Fibroblast of the aortic adventitia (primary cell): ENCODE results near the gene SPATA21. TPM values are rescaled to one million over a fixed set of nuclear protein-coding genes. Genes with fewer than 3 reads are reported as not detected.

Experiments used
- DNase-seq: peaks from one replicate; pipeline ENCODE4 v3.0.0-alpha.2; 2010; ENCODE audit warnings: low read depth
- H3K4me3 ChIP-seq: 2 replicates; pipeline ENCODE4 v1.5.1; 2011; ENCODE audit warnings: low read depth, mild to moderate bottlenecking, control low read depth, low read length, moderate library complexity
- total RNA-seq: library from RNA; depleted of rRNA; stranded (reverse); fragments of >200 nt; gene quantifications from 2 replicates; pipeline ENCODE4 v1.2.3, GENCODE V29; 2012; ENCODE audit warnings: low replicate concordance
- TF ChIP-seq, protein P1 (sequence below): IDR thresholded peaks from 2 replicates; pipeline ENCODE4 v1.5.1; 2011; ENCODE audit warnings: mild to moderate bottlenecking, low read length, control low read depth, inconsistent platforms; ENCODE audit not compliant: insufficient read depth

SPATA21 gene
- total RNA-seq, 1 donor = not detected

DNA sequence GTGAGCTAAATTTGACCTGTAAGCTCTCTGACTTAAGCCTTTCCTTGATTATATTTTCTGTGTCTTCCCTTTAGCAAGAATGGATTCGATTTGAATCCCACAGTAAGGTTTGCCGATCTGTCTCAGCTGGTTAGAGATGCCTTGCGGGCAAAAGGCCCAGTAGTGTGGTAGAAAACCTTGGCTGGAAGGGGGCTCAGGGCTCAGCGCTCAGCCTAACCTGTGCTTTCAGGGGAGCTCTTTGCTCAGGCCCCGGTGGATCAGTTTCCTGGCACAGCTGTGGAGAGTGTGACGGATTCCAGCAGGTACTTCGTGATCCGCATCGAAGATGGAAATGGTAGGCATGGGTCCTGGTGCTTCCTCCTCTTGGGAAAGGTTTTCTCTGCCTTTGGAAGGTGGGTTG is 10.4 kb upstream of the SPATA21 start:
- H3K4me3 ChIP-seq = no peak overlapping the region
- TF ChIP-seq, protein P1, sequence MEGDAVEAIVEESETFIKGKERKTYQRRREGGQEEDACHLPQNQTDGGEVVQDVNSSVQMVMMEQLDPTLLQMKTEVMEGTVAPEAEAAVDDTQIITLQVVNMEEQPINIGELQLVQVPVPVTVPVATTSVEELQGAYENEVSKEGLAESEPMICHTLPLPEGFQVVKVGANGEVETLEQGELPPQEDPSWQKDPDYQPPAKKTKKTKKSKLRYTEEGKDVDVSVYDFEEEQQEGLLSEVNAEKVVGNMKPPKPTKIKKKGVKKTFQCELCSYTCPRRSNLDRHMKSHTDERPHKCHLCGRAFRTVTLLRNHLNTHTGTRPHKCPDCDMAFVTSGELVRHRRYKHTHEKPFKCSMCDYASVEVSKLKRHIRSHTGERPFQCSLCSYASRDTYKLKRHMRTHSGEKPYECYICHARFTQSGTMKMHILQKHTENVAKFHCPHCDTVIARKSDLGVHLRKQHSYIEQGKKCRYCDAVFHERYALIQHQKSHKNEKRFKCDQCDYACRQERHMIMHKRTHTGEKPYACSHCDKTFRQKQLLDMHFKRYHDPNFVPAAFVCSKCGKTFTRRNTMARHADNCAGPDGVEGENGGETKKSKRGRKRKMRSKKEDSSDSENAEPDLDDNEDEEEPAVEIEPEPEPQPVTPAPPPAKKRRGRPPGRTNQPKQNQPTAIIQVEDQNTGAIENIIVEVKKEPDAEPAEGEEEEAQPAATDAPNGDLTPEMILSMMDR = no peak
- no peak for DNase-seq

DNA sequence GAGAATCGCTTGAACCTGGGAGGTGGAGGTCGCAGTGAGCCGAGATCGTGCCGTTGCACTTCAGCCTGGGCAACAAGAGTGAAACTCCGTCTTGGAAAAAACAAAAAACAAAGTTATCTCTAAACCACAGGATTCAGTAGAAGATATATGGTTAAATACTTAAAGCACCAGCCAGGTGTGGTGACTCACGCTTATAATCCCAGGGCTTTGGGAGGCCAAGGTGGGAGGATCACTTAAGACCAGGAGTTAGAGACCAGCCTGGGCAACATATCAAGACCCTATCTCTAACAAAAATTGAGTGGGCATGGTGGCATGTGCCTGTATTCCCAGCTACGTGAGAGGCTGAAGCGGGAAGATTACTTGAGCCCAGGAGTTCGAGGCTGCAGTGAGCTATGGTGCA is 8.9 kb upstream of the SPATA21 start:
- TF ChIP-seq, protein P1 = no peak
- H3K4me3 ChIP-seq = no peak overlapping the region

DNA sequence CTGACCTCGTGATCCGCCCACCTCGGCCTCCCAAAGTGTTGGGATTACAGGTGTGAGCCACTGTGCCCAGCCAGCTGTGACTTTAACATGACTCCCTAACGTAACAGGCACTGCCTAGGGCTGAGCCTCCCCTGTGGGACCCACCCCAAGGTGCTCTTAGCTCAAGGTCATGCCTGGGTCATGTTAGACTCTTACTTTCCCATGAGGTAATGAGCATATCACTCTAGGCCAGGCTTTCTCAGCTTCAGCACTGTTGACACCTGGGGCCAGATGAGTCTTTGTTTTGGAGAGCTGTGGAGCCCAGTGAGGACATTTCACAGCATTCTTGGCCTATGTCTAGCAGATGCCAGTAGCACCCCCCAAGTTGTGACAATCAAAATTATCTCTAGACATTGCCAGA is 7.8 kb upstream of the SPATA21 start:
- TF ChIP-seq, protein P1 = no peak

More for the DNA sequence above, 8.9 kb upstream of the SPATA21 start:
- DNase-seq = no peak

DNA sequence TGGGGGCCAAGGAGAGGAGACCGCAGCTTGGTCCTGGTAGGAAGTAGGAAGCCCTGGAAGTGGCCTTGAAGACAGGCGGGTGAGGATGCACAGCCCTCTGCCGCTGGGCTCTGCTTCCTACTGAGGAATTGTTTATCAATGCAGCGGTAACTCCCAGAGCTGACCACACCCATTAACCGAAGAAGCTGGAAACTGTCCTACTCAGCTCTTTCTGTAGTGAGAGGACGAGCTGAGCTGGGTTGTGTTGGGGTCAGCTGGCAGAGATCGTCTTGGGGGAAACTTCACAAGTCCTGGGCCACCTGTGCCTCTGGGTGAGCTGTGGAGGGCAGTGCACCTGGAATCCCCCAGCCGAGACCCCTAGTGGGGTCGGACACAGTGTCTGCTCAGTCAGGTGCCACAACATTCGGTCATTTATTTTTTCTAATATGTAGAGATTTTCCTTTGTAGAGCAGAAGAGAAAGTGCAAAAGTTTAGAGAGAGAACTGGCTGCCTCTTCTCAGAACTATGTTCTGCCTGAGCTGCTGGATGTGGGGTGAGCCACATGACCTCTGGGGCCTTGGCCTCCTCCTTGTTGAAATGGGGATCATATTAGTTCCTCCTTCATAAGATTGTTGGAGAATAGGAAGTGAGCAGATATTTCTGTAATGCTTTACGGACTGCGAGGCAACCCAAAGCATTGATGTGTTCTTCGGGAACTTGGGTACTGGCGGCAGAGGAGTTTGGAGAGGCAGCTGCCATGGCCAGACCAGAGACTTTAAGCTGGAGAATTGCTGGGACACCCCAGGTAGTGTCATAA is 6.9 kb upstream of the SPATA21 start:
- DNase-seq = no peak
- TF ChIP-seq, protein P1 = no peak
- H3K4me3 ChIP-seq = no peak overlapping the region

More for the DNA sequence above, 7.8 kb upstream of the SPATA21 start:
- no peak for DNase-seq
- H3K4me3 ChIP-seq = no peak overlapping the region

DNA sequence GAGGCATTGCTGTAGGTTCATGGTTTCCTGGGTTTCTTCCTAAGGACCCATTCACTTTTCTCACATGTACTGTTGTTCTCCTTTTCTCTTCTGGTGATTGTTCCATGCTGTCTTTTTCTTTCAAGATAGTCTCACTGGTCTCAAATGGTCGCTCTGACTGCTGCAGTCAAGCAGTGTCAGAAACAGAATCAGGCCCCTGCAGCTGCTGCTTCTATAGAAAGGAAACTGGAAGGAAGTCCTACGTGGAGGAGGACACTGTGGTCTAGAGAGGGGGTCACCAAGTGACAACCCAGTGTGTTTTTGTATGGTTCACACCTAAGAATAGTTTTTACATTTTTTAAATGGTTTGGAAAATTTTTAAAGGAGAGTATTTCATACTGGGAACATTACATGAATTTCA is 5.7 kb upstream of the SPATA21 start:
- H3K4me3 ChIP-seq = no peak overlapping the region
- TF ChIP-seq, protein P1 = no peak
- DNase-seq = no peak

DNA sequence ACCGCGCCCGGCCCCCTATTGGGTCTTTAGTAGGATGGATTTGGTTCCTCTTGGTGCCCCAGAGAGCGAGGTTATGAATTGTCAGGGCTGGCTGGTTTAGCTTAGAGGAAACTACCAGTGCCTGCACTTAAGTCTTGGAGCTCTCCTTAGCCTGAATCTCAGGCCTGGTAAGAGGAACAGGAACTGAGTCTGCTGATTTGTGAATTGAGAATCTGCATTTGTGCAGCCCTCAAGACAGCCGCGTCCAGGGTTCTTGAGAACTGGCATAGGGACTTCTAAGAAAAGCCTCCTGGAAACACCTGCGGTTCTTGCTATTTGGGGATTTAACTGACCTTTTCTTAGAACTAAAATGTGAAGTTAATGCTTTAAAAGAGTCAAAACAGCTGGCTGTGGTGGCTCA is 5.0 kb upstream of the SPATA21 start:
- TF ChIP-seq, protein P1 = no peak
- no peak overlapping the region for H3K4me3 ChIP-seq
- DNase-seq = no peak
